Rectal smooth muscle tissue (tissue), 1 donor: Measurements from ENCODE around the gene CHAD.

Experiments
- H3K27ac ChIP-seq: one replicate; pipeline ENCODE4 v1.7.0; 2013; ENCODE audit warnings: low read depth, low read length, inconsistent platforms
- H3K27me3 ChIP-seq: one replicate; pipeline ENCODE4 v1.7.0; 2013; ENCODE audit warnings: low read length; ENCODE audit not compliant: control insufficient read depth, insufficient read depth
- H3K36me3 ChIP-seq: one replicate; pipeline ENCODE4 v1.7.0; 2013; ENCODE audit warnings: low read length; ENCODE audit not compliant: control insufficient read depth, insufficient read depth
- H3K4me1 ChIP-seq: one replicate; pipeline ENCODE4 v1.7.0; 2013; ENCODE audit warnings: low read length; ENCODE audit not compliant: control insufficient read depth, insufficient read depth
- H3K4me3 ChIP-seq: one replicate; pipeline ENCODE4 v1.7.0; 2013; ENCODE audit warnings: low read length
- H3K9ac ChIP-seq: one replicate; pipeline ENCODE4 v1.7.0; 2013; ENCODE audit warnings: low read length

The CHAD gene

DNA sequence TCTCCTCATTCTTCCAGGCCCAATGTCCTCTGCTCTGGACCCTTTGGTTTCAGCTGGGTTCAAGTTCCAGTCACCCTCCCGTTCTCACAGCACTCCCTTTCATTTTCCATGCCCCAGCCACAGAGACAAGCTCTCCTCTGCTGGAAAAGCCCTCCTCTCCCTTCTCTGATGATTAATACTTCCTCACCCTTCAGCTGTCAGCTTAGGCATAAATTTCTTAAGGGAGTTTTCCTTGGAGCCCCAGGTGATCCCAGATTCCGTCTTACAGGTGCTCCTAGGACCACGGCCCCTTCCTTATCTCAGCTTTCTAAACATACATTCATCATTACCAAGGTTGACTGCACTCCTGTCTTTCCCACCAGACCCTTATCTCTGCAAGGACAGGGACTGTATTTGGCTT lies 10.4 kb downstream of the CHAD start:
- Histone ChIP-seq H3K4me1 (no peaks in the 10 kb centered on the region), H3K27ac (no peak overlapping the region), H3K9ac (no peak overlapping the region), H3K4me3 (no peak overlapping the region), H3K27me3 (no peaks in the 10 kb centered on the region), H3K36me3 (peaks cover 4% of the 10 kb centered on the region)

DNA sequence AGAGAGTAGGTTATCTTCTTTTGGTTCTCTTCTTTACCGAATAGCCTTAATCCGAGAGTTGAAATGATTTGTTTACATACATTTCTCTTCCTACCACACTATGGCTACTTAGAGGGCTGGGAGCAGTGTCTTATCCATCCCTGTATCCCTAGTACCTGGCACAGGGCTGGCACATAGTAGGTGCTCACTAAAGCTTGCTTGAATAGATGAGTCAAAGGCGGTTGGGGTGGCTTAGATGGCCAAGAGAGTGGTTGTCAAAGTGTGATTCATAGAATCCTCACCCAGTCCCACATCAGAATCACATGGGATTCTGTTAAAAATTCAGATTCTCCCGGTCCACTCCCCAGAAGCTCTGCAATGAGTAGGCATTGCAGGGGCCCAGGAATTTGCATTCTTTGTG lies 11.1 kb downstream of the CHAD start:
- Histone ChIP-seq H3K27me3 (no peaks in the 10 kb centered on the region), H3K9ac (no peak overlapping the region), H3K4me3 (no peak overlapping the region), H3K4me1 (no peaks in the 10 kb centered on the region), H3K36me3 (peaks cover 3% of the 10 kb centered on the region), H3K27ac (no peak overlapping the region)

DNA sequence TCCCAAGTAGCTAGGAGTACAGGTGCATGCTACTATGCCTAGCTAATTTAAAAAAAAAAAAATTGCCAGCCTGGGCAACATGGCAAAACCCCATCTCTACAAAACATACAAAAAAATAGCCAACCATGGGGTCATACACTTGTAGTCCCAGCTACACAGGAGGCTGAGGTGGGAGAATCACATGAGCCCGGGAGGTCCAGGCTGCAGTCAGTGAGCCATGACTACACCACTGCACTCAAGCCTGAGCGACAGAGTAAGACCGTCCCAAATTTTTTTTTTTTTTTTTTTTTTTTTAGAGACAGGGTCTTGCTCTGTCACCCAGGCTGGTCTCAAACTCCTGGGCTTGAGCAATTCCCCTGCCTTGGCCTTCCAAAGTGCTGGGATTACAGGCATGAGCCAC lies 14.8 kb downstream of the CHAD start:
- Histone ChIP-seq H3K9ac (no peak overlapping the region), H3K36me3 (no peaks in the 10 kb centered on the region), H3K4me3 (no peak overlapping the region), H3K27ac (no peak overlapping the region), H3K27me3 (no peaks in the 10 kb centered on the region), H3K4me1 (no peaks in the 10 kb centered on the region)

DNA sequence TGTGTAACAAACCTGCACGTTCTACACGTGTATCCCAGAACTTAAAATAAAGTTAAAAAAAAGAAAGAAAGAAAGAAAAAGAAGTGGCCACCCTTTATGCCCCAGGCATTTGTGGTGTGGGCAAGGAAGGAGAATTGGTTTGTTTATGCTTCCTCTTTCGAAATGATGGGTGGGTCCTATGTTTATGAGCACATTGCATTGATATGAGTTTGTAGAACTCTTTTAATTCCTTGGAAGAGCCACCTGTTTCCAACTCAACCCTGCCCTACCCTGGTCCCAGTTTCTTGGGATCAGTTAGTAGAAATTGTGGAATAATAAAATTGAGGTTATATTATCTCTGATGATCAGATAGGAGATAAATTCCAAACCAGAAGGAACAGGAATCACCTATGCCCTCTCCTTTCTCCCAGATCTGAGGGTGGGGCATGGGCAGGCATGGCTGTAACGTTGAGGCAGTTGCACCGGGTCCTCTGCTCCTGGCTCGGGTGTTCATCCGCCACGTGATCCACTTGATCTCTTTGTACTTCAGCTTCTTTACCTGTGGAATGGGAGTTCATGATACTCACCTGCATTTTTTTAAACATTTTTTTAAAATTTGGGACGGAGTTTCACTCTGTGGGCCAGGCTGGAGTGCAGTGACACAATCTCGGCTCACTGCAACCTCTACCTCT lies 15.9 kb downstream of the CHAD start:
- Histone ChIP-seq H3K27me3 (no peaks in the 10 kb centered on the region), H3K27ac (no peak overlapping the region), H3K4me3 (no peak overlapping the region), H3K9ac (no peak overlapping the region), H3K4me1 (no peaks in the 10 kb centered on the region), H3K36me3 (no peaks in the 10 kb centered on the region)

DNA sequence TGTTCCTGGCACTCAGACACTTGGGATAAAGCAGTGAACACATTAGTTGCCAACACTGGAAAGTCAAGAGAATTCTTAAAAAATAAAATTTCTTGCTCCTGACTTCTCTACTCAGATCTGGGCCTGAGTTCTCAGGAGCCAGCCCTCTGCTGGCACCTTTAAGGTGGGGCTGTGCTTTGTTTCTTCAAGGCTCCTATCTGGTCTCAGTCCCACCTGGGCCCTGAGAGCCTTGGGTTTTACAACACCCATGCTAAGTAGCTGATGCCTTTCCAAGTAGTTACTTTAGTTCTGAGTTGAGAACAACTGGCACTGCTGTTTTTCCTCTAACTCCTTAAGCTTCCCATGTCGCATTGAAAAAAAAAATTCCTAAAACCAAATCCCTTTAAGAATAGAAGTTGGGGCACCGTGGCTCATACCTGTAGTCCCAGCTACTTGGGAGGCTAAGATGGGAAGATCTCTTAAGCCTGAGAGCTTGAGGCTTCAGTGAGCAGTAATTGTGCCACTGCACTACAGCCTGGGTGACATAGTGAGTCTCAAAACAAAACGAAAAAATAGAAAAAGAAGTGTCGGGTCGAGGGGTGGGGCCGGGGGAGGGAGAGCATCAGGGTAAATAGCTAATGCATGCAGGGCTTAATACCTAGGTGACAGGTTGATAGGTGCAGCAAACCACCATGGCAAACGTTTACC lies 16.6 kb downstream of the CHAD start:
- Histone ChIP-seq H3K4me1 (no peaks in the 10 kb centered on the region), H3K9ac (no peak overlapping the region), H3K4me3 (no peak overlapping the region), H3K36me3 (no peaks in the 10 kb centered on the region), H3K27ac (no peak overlapping the region), H3K27me3 (no peaks in the 10 kb centered on the region)

DNA sequence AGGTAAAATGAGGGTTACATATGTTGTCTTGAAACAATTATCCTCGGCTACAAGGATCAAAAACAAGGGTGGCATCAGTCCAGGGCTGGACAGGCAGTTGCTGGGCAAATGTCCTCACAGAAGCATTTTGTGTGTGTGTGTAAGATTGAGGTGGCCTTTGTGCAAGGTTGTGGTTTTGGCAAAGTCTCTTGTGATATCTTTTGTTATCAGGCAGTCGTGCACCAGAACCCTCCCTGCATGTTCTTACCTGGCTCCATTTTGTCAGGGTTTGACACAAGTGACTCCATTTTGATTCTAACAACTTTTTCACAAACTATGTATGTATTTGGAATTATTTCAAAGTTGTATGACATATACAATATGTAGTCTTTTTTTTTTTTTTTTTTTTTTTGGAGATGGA lies 20.0 kb downstream of the CHAD start:
- no peak overlapping the region for H3K9ac ChIP-seq
- H3K27ac ChIP-seq = no peak overlapping the region

DNA sequence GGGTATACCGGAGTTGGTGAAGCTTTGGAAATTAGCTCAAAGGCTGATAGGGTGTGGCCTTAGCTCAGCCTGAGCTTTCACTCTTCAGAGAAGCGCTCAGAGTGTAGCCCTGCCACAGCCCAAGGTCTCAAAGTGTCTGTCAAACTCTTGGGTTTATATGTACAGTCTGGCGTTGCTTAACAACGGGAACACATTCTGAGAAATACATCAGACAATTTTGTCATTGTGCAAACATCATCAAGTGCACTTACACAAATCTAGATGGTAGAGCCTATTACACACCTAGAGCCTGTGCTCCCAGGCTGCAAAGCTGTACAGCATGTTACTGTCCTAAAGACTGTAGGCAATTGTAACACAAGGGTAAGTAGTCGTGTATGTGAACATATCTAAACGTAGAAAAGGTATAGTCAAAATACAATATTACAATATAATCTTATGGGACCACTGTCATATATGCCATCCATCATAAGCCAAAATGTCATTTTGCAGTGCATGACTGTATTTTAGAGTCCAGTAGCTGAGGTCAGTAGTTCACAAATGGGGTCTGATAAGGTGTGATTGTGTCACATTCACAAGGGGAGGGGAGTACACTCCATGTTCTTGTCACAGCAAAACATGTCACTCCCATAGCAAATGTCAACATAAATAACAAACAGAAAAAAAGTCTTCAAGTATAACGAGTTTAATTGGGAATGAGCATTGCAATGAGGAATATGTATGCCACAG lies 20.6 kb downstream of the CHAD start:
- Histone ChIP-seq H3K27ac (no peak overlapping the region), H3K36me3 (no peaks in the 10 kb centered on the region), H3K27me3 (no peaks in the 10 kb centered on the region), H3K9ac (no peak overlapping the region), H3K4me1 (no peaks in the 10 kb centered on the region), H3K4me3 (no peak overlapping the region)

More for the DNA sequence above, 20.0 kb downstream of the CHAD start:
- no peak overlapping the region for H3K4me3 ChIP-seq
- no peaks in the 10 kb centered on the region for H3K4me1 ChIP-seq
- no peaks in the 10 kb centered on the region for H3K36me3 ChIP-seq
- no peaks in the 10 kb centered on the region for H3K27me3 ChIP-seq

DNA sequence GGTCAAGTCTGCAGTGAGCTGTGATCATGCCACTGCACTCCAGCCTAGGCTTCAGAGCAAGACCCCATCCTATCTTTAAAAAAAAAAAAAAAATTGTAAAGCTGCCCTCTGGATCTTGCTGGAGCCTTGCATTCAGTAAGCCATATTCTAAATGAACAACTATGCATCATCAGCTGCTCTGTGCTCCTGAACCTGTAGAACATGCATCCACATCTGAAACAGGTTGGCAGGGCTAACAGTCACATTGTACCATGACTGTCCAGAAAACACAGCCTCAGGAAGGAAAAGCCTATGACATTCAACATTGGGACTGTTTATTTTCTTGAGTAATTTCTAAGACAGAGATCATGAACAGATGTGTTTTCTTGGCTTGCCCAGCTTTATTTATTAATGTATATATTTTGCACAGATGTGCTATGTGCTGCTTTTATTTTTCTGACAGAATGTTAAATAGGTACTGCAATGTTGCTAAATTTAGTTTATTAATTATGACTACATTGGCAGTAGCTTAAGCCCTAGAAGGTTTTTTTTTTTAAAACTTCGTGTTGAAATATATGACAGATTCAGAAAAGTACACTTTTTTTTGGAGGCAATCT lies 22.9 kb downstream of the CHAD start:
- Histone ChIP-seq H3K4me3 (no peak overlapping the region), H3K27ac (no peak overlapping the region), H3K36me3 (no peaks in the 10 kb centered on the region), H3K4me1 (no peaks in the 10 kb centered on the region), H3K9ac (no peak overlapping the region), H3K27me3 (no peaks in the 10 kb centered on the region)

DNA sequence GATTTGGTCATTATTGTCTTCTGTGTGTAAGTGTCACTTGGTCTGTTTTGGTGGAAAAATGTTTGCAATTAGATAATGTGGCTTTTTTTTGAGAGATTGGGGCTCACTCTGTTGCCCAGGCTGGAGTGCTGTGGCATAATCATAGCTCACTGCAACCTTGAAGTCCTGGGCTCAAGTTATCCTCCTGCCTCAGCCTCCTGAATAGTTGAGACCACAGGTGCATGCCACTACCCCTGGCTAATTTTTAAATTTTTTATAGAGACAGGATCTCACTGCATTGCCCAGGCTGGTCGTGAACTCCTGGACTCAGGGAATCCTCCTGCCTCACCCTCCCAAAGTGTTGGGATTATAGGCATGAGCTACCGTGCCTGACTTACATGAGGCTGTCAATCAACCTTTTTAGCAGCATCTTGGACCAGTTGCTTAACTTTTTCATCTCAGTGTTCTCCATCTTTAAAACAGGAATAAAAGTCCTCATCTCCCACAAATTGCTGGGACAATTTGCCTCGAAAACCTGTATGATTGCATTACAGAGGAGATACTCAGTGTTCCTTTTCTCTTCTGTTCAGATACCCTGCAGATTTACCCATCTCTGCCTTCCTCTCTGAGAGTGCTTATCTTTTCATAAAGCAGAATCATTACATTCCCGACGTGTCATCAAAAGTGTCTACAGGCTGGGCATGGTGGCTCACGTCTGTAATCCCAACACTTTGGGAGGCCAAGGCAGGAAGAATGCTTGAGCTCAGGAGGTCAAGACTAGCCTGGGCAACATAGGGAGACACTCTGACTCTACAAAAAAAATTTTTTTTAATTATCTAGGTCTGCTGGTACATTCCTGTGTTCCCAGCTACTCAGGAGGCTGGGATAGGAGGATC lies 23.6 kb downstream of the CHAD start:
- no peaks in the 10 kb centered on the region for H3K36me3 ChIP-seq
- no peaks in the 10 kb centered on the region for H3K4me1 ChIP-seq
- H3K27me3 ChIP-seq = no peaks in the 10 kb centered on the region
- H3K27ac ChIP-seq = no peak overlapping the region
- no peak overlapping the region for H3K9ac ChIP-seq
- H3K4me3 ChIP-seq = no peak overlapping the region

DNA sequence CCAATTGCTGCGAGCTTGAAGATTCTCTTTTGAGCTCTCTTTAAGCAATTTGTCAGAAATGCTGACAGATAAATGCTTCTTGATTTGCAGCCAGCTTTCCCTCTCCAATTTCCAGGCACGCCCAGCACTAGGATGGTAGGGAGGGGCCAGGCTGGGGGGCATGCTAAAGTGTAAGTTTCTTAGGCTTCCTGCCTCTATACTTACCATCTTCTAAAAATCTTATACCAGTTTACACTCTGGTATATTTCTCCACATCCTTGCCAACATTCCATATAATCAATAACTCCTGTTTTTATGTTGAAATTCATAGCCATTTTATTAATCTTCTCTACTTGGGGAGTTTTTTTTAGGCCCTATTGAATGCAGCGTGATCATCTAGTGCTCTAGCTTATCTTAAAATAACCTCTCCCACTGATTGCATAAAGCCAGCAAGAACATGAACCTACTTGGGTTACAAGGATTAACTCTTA lies 25.1 kb downstream of the CHAD start:
- Histone ChIP-seq H3K27ac (no peak overlapping the region), H3K4me3 (no peak overlapping the region), H3K9ac (no peak overlapping the region), H3K27me3 (no peaks in the 10 kb centered on the region), H3K36me3 (no peaks in the 10 kb centered on the region), H3K4me1 (no peaks in the 10 kb centered on the region)

DNA sequence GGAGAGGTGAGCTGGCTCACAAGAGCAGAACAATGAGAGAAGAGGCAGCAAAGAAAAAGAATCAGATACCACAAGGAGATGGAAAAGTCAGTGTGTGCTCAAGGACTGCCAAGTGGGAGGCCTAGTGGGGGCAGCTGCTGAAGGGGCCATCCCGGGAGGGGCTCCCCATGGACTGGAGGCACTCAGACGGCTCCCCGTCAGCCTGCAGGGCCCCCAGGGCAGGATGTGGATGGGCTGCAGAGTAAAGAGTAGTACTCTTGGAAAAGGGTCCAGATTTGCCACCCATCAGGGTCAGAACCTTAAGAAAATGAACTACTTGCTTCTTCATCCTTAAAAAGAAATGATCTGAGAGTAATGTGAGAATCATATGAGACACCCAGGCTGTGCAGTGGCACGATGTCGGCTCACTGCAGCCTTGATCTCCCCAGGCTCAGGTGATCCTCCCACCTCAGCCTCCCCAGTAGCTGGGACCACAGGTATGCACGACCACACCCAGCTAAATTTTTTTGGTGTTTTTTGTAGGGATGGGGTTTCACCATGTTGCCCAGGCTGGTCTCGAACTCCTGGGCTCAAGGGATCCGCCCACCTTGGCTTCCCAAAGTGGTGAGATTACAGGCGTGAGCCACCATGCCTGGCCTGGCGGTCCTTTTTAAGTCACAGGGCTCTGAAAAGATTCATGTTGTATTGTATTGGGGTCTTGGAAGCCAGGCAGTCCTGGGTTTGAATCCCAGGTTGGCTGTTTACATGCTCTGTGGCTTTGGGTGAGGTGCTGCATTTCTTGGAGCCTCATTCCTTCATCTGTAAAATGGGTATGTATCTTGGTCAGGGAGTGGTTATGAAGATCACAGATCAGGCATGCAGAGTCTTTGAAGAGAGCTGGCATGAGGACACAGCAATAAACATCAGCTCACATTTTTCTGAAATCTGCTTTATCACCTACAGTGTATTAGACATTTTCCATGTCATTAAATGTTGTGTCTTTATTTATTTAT lies 27.5 kb downstream of the CHAD start:
- Histone ChIP-seq H3K4me3 (no peak overlapping the region), H3K27me3 (no peaks in the 10 kb centered on the region), H3K9ac (no peak overlapping the region), H3K36me3 (no peaks in the 10 kb centered on the region), H3K27ac (no peak overlapping the region), H3K4me1 (no peaks in the 10 kb centered on the region)
